Stimulated activated memory B cell treated with anti-CD40 and anti-IgM and Interleukin-4, amounts not matched to agents 10 μg/mL and 1 μg/mL and 100 μg/mL, for 72 hours (primary cell): Measurements from ENCODE around the gene SULT1A1.
"Not testable (repeated sequence)": the region's sequence is repeated elsewhere in the genome, so short reads cannot be mapped to it uniquely, and the experiment has no call there.

ENCODE experiments used
- ATAC-seq: fragments of 150-1000 bp; cut with Tn5 transposase; 2 replicates; pipeline ENCODE4 v1.10.0; 2021
- H3K27ac Mint-ChIP-seq: one replicate; pipeline ENCODE4 v1.8.0; 2022; ENCODE audit warnings: mild to moderate bottlenecking, mixed read lengths
- H3K27me3 Mint-ChIP-seq: one replicate; pipeline ENCODE4 v1.8.0; 2022; ENCODE audit warnings: mixed read lengths
- H3K36me3 Mint-ChIP-seq: one replicate; pipeline ENCODE4 v1.8.0; 2022; ENCODE audit warnings: mixed read lengths
- H3K4me1 Mint-ChIP-seq: one replicate; pipeline ENCODE4 v1.8.0; 2022; ENCODE audit warnings: mixed read lengths
- H3K4me3 Mint-ChIP-seq: one replicate; pipeline ENCODE4 v1.8.0; 2022; ENCODE audit warnings: mild to moderate bottlenecking, moderate library complexity, mixed read lengths
- H3K9me3 Mint-ChIP-seq: one replicate; pipeline ENCODE4 v1.8.0; 2022; ENCODE audit warnings: mixed read lengths

SULT1A1 gene

GRCh38 chr16:28600965-28601364 lies 8.9 kb downstream of the SULT1A1 start:
- not testable (repeated sequence) for H3K27ac Mint-ChIP-seq, H3K36me3 Mint-ChIP-seq, ATAC-seq, H3K4me1 Mint-ChIP-seq, H3K4me3 Mint-ChIP-seq, H3K9me3 Mint-ChIP-seq
- peaks cover 13% of the 10 kb centered on the region for H3K27me3 Mint-ChIP-seq

- H3K27me3 Mint-ChIP-seq = peaks cover 13% of the 10 kb centered on the region
- H3K9me3 Mint-ChIP-seq, H3K4me1 Mint-ChIP-seq, H3K27ac Mint-ChIP-seq, H3K36me3 Mint-ChIP-seq, H3K4me3 Mint-ChIP-seq: not testable (repeated sequence)
- ATAC-seq = peak; percentile 87
Measured at GRCh38 chr16:28599377-28600285, 10.2 kb downstream of the SULT1A1 start.

GRCh38 chr16:28597692-28598261 lies 12.1 kb downstream of the SULT1A1 start:
- no peak for ATAC-seq
- Mint-ChIP-seq H3K27ac (no peak overlapping the region), H3K9me3 (no peaks in the 10 kb centered on the region), H3K4me1 (no peaks in the 10 kb centered on the region), H3K27me3 (peaks cover 13% of the 10 kb centered on the region), H3K36me3 (peaks cover under 1% of the 10 kb centered on the region), H3K4me3 (no peak overlapping the region)

- Mint-ChIP-seq H3K4me1 (no peaks in the 10 kb centered on the region), H3K27me3 (peaks cover 13% of the 10 kb centered on the region), H3K4me3 (no peak within 1 kb of the TSS), H3K9me3 (no peaks in the 10 kb centered on the region), H3K36me3 (peaks cover 8% of the 10 kb centered on the region), H3K27ac (no peak within 1 kb of the TSS)
- no peak for ATAC-seq
Measured at GRCh38 chr16:28596840-28597691, 12.8 kb downstream of the SULT1A1 start, which contains the start of gene SULT1A2. Gene SULT1A2, minus strand, starts transcription at chr16:28597050. Its CDS starts 1,120 bp downstream, at chr16:28595930.

GRCh38 chr16:28596115-28596630 lies 13.7 kb downstream of the SULT1A1 start:
- Mint-ChIP-seq H3K4me3 (no peak overlapping the region), H3K27me3 (peaks cover 13% of the 10 kb centered on the region), H3K4me1 (no peaks in the 10 kb centered on the region), H3K9me3 (no peaks in the 10 kb centered on the region), H3K36me3 (peaks cover 17% of the 10 kb centered on the region), H3K27ac (no peak overlapping the region)
- ATAC-seq = no peak

- not testable (repeated sequence) for ATAC-seq, H3K27ac Mint-ChIP-seq
Measured at GRCh38 chr16:28595451-28595850, 14.4 kb downstream of the SULT1A1 start.

GRCh38 chr16:28592979-28593553 lies 16.8 kb downstream of the SULT1A1 start:
- Mint-ChIP-seq H3K27me3 (peaks cover 13% of the 10 kb centered on the region), H3K36me3 (peaks cover 44% of the 10 kb centered on the region), H3K27ac (no peak overlapping the region), H3K9me3 (no peaks in the 10 kb centered on the region), H3K4me3 (no peak overlapping the region), H3K4me1 (no peaks in the 10 kb centered on the region)
- peak; percentile 28 for ATAC-seq

More at GRCh38 chr16:28595451-28595850, 14.4 kb downstream of the SULT1A1 start:
- not testable (repeated sequence) for H3K4me3 Mint-ChIP-seq, H3K9me3 Mint-ChIP-seq, H3K4me1 Mint-ChIP-seq
- Mint-ChIP-seq H3K36me3 (peaks cover 24% of the 10 kb centered on the region), H3K27me3 (peaks cover 13% of the 10 kb centered on the region)

GRCh38 chr16:28592511-28592910 lies 17.3 kb downstream of the SULT1A1 start:
- Mint-ChIP-seq H3K36me3 (peaks cover 46% of the 10 kb centered on the region), H3K27ac (no peak overlapping the region), H3K27me3 (peaks cover 11% of the 10 kb centered on the region), H3K4me3 (no peak overlapping the region), H3K9me3 (no peaks in the 10 kb centered on the region), H3K4me1 (no peaks in the 10 kb centered on the region)
- no peak for ATAC-seq

- H3K4me3 Mint-ChIP-seq = no peak overlapping the region
- H3K27me3 Mint-ChIP-seq = no peaks in the 10 kb centered on the region
- no peak overlapping the region for H3K27ac Mint-ChIP-seq
- peaks cover 56% of the 10 kb centered on the region for H3K36me3 Mint-ChIP-seq
- no peaks in the 10 kb centered on the region for H3K9me3 Mint-ChIP-seq
- ATAC-seq = no peak
- no peaks in the 10 kb centered on the region for H3K4me1 Mint-ChIP-seq
Measured at GRCh38 chr16:28591355-28591754, 18.5 kb downstream of the SULT1A1 start.

- no peaks in the 10 kb centered on the region for H3K9me3 Mint-ChIP-seq
- H3K4me1 Mint-ChIP-seq = peaks cover 5% of the 10 kb centered on the region
- H3K27me3 Mint-ChIP-seq = no peaks in the 10 kb centered on the region
- no peak overlapping the region for H3K27ac Mint-ChIP-seq
- no peak overlapping the region for H3K4me3 Mint-ChIP-seq
- no peak for ATAC-seq
- H3K36me3 Mint-ChIP-seq = peaks cover 60% of the 10 kb centered on the region
Measured at GRCh38 chr16:28590384-28591340, 19.2 kb downstream of the SULT1A1 start.

- peaks cover 8% of the 10 kb centered on the region for H3K4me1 Mint-ChIP-seq
- H3K4me3 Mint-ChIP-seq = no peak overlapping the region
- peaks cover 68% of the 10 kb centered on the region for H3K36me3 Mint-ChIP-seq
- ATAC-seq = no peak
- no peaks in the 10 kb centered on the region for H3K9me3 Mint-ChIP-seq
- no peaks in the 10 kb centered on the region for H3K27me3 Mint-ChIP-seq
- no peak overlapping the region for H3K27ac Mint-ChIP-seq
Measured at GRCh38 chr16:28589930-28590329, 19.9 kb downstream of the SULT1A1 start.

- no peak for ATAC-seq
- H3K27ac Mint-ChIP-seq = no peak overlapping the region
- H3K36me3 Mint-ChIP-seq = peaks cover 72% of the 10 kb centered on the region
- no peaks in the 10 kb centered on the region for H3K27me3 Mint-ChIP-seq
- H3K9me3 Mint-ChIP-seq = no peaks in the 10 kb centered on the region
- peaks cover 8% of the 10 kb centered on the region for H3K4me1 Mint-ChIP-seq
- H3K4me3 Mint-ChIP-seq = no peak overlapping the region
Measured at GRCh38 chr16:28589069-28589468, 20.8 kb downstream of the SULT1A1 start.

GRCh38 chr16:28587386-28587785 lies 22.5 kb downstream of the SULT1A1 start:
- no peaks in the 10 kb centered on the region for H3K27me3 Mint-ChIP-seq
- no peaks in the 10 kb centered on the region for H3K9me3 Mint-ChIP-seq
- H3K4me3 Mint-ChIP-seq = no peak overlapping the region
- H3K4me1 Mint-ChIP-seq = peaks cover 8% of the 10 kb centered on the region
- peaks cover 79% of the 10 kb centered on the region for H3K36me3 Mint-ChIP-seq
- ATAC-seq = no peak
- no peak overlapping the region for H3K27ac Mint-ChIP-seq

GRCh38 chr16:28586466-28586865 lies 23.4 kb downstream of the SULT1A1 start:
- H3K9me3 Mint-ChIP-seq = no peaks in the 10 kb centered on the region
- no peaks in the 10 kb centered on the region for H3K27me3 Mint-ChIP-seq

More at GRCh38 chr16:28586466-28586865, 23.4 kb downstream of the SULT1A1 start:
- Mint-ChIP-seq H3K4me1 (peaks cover 8% of the 10 kb centered on the region), H3K36me3 (peaks cover 77% of the 10 kb centered on the region), H3K27ac (no peak overlapping the region), H3K4me3 (no peak overlapping the region)
- no peak for ATAC-seq
